GM18502 (cell line): Measurements from ENCODE around the gene LSMEM2.

Experiments used
- ATAC-seq: cut with Tn5 transposase; IDR thresholded peaks from one replicate; pipeline ENCODE4 v1.9.1; 2021; ENCODE audit warnings: mild to moderate bottlenecking; ENCODE audit not compliant: unreplicated experiment, poor library complexity

The LSMEM2 gene

DNA sequence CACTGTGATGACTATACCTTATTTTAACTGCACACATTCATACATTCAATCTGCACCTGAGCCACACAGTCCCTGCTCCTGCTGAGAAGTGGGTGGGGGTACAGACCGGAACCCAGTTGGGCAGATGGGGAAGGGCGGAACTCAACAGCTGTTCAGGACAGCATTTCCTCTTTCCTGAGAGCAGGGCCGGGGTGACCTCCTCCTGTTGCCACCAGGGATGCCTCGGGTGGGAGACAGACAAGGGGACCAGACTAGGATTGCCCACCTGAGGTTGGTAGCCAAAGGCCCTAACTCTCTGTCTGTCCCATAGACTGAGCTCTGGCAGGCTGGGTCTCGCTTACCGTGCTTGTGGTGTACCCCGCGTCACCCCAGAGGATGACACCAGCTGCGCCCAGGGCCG lies 39.7 kb downstream of the LSMEM2 start:
- ATAC-seq = no peak

DNA sequence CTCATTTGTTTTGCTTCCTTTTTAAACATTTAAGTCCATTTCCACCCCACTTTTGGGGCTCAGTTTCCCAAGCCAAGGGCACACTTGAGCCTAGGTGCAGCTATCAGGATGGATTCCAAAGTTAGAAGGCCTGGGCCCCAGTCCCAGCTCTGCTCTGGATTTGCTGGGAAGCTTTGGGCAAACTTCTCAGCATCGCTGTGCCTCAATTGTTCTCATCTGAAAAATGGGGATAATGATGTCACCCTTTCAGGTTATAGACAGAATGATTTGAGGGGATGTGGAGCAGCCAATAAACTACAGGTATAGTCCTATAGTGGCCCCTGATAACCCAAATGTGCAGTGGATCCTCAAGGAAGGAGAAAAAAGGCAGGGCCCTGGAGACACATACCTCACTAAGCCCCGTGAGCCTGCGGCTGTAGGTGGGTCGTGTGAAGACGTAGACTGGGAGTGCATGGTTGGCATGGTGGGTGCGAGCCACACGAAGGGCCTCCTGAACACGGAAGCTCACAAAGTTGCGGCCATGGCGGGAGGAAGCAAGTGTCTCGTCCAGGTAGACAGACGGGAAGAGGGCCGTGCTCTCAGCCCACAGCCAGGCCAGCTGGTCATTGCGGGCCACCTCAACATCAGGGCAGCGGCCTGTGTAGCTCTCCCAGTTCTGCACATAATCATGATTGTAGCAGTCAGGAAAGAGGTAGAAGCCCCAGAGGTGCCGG lies 40.5 kb downstream of the LSMEM2 start:
- no peak for ATAC-seq

GRCh38 chr3:50319894-50320625 lies 41.2 kb downstream of the LSMEM2 start:
- ATAC-seq = no peak

- peak; percentile 61 for ATAC-seq
Measured at GRCh38 chr3:50320853-50321335, 42.0 kb downstream of the LSMEM2 start.

DNA sequence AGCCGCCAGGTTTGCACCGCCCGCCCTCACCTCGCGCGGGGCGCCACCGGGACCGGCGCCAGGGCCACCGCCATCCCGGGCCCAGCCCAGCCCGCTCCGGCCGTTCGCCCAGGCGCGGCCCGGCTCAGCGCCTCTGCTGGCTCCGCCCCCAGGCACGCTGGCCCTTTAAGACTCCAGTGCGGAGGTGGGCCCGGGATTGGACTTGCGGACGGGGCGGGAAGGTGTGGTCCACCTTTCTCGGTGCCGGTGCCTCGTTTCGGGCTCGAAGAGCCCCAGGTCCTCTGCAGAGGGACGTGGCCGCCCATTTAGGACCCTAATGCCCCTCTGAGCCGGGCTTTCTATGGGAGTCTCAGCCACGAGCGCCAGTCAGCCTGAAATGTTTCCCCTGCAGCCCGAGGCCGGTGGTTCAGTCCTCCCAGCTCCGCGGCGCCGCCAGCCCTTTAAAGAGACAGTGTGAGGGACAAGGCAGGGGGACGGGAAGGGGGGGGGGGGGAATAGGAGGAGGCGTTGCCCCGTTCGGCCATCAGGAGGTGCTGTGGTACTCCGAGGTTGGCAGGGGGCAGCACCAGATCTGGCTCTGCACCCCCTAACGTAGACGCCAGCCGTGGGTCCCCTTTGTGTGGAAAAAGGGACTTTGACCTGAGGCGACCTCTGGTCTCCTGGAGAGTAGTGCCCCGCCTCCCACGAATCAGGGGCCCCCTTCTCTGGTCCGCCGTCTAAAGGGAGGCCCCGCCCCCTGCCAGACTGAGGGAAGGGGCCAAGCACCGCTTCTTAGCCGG lies 42.6 kb downstream of the LSMEM2 start:
- ATAC-seq = peak; percentile 79

DNA sequence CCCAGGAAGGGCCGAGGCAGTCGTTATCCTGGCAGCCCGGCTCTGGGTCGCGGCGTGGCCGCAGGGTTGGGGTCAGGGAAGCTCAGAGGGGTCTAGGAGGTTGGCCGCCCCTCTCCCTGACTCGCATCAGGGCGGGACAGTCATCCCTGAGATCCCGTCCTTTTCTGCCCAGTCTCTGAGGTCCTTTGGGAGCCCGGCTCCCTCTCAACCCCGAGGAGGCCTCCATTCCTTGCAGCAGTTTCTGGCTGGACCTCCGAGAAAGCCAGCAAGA lies 43.2 kb downstream of the LSMEM2 start:
- no peak for ATAC-seq

DNA sequence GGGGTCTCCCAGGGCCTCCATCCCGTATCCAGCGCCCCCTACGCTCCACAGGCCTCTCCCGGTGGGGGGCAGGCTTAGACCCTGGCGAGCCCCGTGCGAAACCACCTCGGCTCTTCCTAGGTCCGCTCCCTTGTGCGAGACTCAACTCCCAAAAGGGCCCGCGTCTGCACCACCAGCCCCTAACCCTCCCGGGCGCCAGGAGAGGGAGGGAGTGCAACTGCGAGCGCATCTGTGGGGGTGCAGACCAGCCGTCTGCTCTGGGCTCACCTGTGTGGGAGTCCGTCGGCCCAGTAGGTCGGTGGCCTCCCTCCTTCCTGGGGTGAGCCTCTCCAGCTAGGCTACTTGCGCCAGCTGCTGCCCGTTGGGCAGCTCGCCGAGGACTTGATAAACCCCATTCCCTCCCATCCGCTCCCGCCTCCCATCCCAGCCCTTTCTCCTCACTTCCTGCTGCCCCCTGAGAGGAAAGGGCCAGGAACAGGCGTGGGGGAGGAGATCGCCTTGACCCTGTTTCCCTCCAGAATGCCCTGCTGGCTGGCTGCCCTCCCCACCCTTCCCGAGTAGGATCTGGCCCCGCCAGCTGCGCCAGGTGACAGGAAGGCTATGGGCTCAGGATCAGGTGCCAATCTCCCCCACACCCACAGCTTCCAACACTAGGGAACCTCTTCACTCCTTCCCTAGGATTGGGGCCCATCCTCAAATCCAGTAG lies 43.7 kb downstream of the LSMEM2 start, which contains the start of gene HYAL2:
Gene HYAL2, minus strand, starts transcription at position 360 of the 706 bp plus-strand sequence. CDS start 2,256 bp downstream, outside the sequence.
- no peak for ATAC-seq

- no peak for ATAC-seq
Measured at GRCh38 chr3:50323092-50323600, 44.3 kb downstream of the LSMEM2 start.

DNA sequence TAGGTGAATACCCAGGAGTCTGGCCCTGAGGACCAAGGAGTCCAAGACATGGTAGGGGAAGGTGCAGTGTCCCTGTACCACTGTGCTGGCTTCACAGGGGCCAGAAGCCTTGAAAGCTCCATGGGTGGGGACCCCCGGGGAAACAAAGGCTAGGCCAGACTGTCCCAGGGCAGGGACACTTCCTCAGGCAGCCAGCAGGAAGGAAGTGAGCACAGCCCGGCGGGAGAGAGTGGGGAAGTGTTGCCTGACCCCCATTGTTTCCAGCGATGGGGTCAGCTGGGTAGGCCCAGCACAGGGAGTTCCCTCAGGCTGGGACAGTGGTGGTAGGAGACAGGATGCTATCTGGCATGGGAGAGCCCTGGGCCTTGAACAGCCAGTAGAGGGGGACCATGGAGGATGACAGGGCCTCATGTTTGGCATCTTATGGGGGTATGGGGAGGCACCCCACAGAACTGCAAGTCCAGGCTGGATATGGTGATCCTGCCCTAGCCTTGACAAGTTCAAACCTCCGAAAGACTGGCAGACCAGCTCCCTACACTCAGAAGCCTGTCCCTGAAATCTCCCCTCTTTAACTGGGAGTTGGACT lies 44.8 kb downstream of the LSMEM2 start:
- no peak for ATAC-seq

GRCh38 chr3:50324351-50325112 lies 45.6 kb downstream of the LSMEM2 start:
- ATAC-seq = no peak

- ATAC-seq = no peak
Measured at GRCh38 chr3:50325113-50325480, 46.2 kb downstream of the LSMEM2 start.

DNA sequence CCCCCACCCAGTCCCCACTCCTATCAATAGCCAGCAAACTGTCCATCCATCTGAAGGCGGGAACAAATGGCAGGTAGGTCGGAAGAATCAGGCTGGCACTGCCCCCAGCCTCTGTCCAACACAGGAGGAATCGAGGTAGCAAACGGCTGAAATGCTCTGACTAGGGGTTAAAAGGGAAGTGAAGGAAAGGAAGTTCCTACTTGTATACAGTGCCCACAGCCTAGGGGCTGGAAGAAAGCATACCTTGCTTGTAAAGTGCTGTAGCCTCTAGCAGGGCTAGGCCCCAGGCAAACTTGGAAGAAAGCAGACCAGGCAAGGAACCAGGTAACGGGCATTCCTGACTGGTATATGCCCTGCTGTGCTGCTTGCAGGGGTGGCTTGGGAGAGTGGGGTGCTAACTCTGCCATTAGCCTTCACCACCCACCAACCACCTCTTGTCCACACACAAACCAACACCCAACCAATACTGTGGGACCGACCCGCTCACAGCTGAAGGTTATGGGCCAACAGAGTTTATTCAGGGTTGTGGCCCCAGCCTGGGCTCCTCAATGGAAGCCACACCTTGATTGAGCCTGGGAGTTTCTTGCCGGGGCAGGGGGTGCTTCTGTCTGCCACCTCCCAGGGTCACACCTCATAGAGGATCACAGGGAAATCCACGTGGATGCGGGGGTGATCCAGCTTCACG lies 46.8 kb downstream of the LSMEM2 start:
- no peak for ATAC-seq

GRCh38 chr3:50326182-50326541 lies 47.3 kb downstream of the LSMEM2 start:
- ATAC-seq = no peak

GRCh38 chr3:50327129-50327528 lies 48.2 kb downstream of the LSMEM2 start:
- no peak for ATAC-seq

- ATAC-seq = peak; percentile 88
Measured at GRCh38 chr3:50327943-50328691, 49.2 kb downstream of the LSMEM2 start, which contains the start of gene TUSC2. TUSC2 (minus strand) TSS chr3:50328223; CDS start chr3:50328099, 124 bp downstream.

- ATAC-seq = no peak
Measured at GRCh38 chr3:50330330-50330729, 51.4 kb downstream of the LSMEM2 start.

DNA sequence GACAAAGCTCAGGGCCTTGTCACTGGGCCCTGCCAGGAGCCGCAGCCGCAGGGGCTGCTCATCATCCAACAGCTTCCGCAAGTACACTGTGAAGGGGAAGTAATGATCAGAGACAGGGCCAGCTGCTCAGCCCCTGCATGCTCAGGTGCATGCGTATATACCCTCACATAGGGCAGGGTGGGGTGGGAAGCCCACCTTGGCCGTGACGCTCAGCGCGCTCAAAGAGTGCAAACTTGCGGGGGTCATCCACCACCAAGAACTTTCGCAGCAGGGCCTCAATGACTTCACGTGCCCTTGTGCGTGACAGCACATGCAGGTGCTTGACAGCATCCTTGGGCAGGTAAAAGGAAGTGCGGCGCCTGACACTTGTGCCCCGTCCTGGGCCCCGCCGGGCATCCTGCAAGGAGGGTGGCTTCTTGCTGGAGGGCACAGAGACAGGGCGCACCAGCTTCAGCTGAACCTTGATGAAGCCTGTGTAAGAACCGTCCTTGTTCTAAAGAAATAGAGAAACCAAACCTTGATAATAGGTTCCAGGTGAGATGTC lies 52.5 kb downstream of the LSMEM2 start:
- no peak for ATAC-seq
